Mucosa of descending colon (tissue), 3 donors: ENCODE data around the gene SYT2. TPM values are rescaled to one million over a fixed set of nuclear protein-coding genes. Genes with fewer than 3 reads are reported as not detected.
"Not testable (repeated sequence)": the region's sequence is repeated elsewhere in the genome, so short reads cannot be mapped to it uniquely, and the experiment has no call there.

Experiments used
- ATAC-seq: fragments of 200-7000 bp; cut with Tn5 transposase; one replicate; pipeline ENCODE4 v1.9.1; 2020; ENCODE audit warnings: mild to moderate bottlenecking, moderate library complexity
- DNase-seq, 3 donors: peaks; one replicate each; pipeline ENCODE4 v3.0.0-alpha.2; 2020
- H3K36me3 ChIP-seq: fragments of 200-600 bp; one replicate; pipeline ENCODE4 v1.8.0; 2021; ENCODE audit warnings: low read depth, mild to moderate bottlenecking
- H3K4me1 ChIP-seq: fragments of 200-600 bp; one replicate; pipeline ENCODE4 v1.8.0; 2021; ENCODE audit warnings: low read depth, mild to moderate bottlenecking
- H3K4me3 ChIP-seq: fragments of 200-600 bp; one replicate; pipeline ENCODE4 v1.8.0; 2021; ENCODE audit warnings: mild to moderate bottlenecking
- H3K9me3 ChIP-seq: fragments of 200-600 bp; one replicate; pipeline ENCODE4 v1.8.0; 2021; ENCODE audit warnings: mild to moderate bottlenecking
- CTCF ChIP-seq: fragments of 200-600 bp; IDR thresholded peaks from one replicate; pipeline ENCODE4 v1.8.0; 2022; ENCODE audit warnings: antibody characterized with exemption, mild to moderate bottlenecking
- intact Hi-C, 2 donors: fragments of 100-400 bp; cut with DNase I in 1 of 2; cut with micrococcal nuclease in 1 of 2; formaldehyde crosslinking; loops; one replicate each; pipeline versions ENCODE4 v1.11.0 to v1.11.1; 2022; cut with DNase I, micrococcal nuclease
- total RNA-seq, 3 donors: library from RNA; stranded (reverse); fragmentation: NEBNext Ultra II Directional in 2 of 3; extraction: Animal tissue kit (Norgen Biotek cat#: 25700) in 2 of 3; gene quantifications; one replicate each; pipeline versions ENCODE4 v1.2.1 to v1.2.4, GENCODE V29; 2021 to 2023
- donor health status: DM: no; HTN: no; CAD: no; lungs with moderate emphysema.
- donor health status: DM: no; HTN: no; CAD: no.
- donor health status: DM: no; HTN: yes; CAD: no.

Gene SYT2
- total RNA-seq, 3 donors from 2014 or later = 0.16 to 0.43 TPM; not detected in 1

GRCh38 chr1:202586871-202587270 is 123.4 kb downstream of the SYT2 start:
- no peaks in the 10 kb centered on the region for H3K36me3 ChIP-seq
- DNase-seq = no peak
- no peak overlapping the region for H3K4me3 ChIP-seq
- no peak for TF ChIP-seq CTCF
- intact Hi-C loops = no loop called here
- no peaks in the 10 kb centered on the region for H3K4me1 ChIP-seq
- no peaks in the 10 kb centered on the region for H3K9me3 ChIP-seq
- ATAC-seq = no peak

GRCh38 chr1:202586018-202586821 is 124.0 kb downstream of the SYT2 start:
- TF ChIP-seq CTCF = no peak
- Histone ChIP-seq H3K9me3 (no peaks in the 10 kb centered on the region), H3K4me1 (no peaks in the 10 kb centered on the region), H3K36me3 (no peaks in the 10 kb centered on the region), H3K4me3 (no peak overlapping the region)
- ATAC-seq (no peak), DNase-seq (peak in 1 of 3 donors; percentile 38)
- intact Hi-C loops = no loop called here

GRCh38 chr1:202585590-202585933 is 124.7 kb downstream of the SYT2 start:
- DNase-seq = no peak
- no peak for TF ChIP-seq CTCF
- Histone ChIP-seq H3K9me3 (no peaks in the 10 kb centered on the region), H3K4me3 (no peak overlapping the region), H3K4me1 (no peaks in the 10 kb centered on the region), H3K36me3 (no peaks in the 10 kb centered on the region)
- intact Hi-C loops = no loop called here
- no peak for ATAC-seq

GRCh38 chr1:202584707-202585589 is 125.3 kb downstream of the SYT2 start:
- intact Hi-C loops = no loop called here
- no peak for TF ChIP-seq CTCF
- no peaks in the 10 kb centered on the region for H3K36me3 ChIP-seq

GRCh38 chr1:202582350-202582749 is 127.9 kb downstream of the SYT2 start:
- ATAC-seq, intact Hi-C loops, H3K4me3 ChIP-seq, H3K36me3 ChIP-seq, DNase-seq, H3K9me3 ChIP-seq: not testable (repeated sequence)
- peaks cover 13% of the 10 kb centered on the region for H3K4me1 ChIP-seq

More at GRCh38 chr1:202584707-202585589, 125.3 kb downstream of the SYT2 start:
- H3K4me3 ChIP-seq = no peak overlapping the region
- no peaks in the 10 kb centered on the region for H3K9me3 ChIP-seq
- ATAC-seq = no peak
- no peaks in the 10 kb centered on the region for H3K4me1 ChIP-seq
- no peak for DNase-seq

- no peaks in the 10 kb centered on the region for H3K9me3 ChIP-seq
- no peak for TF ChIP-seq CTCF
- ATAC-seq (no peak), DNase-seq (no peak)
- no peaks in the 10 kb centered on the region for H3K36me3 ChIP-seq
- intact Hi-C loops = no loop called here
- peaks cover 16% of the 10 kb centered on the region for H3K4me1 ChIP-seq
- no peak overlapping the region for H3K4me3 ChIP-seq
Observed at GRCh38 chr1:202580619-202581018, 129.6 kb downstream of the SYT2 start.
